SU-DHL-6 (cell line): Measurements from ENCODE around the gene SCN9A.

ENCODE experiments used
- CTCF ChIP-seq: fragments of 200-600 bp; sonication (generic); IDR thresholded peaks from one replicate; pipeline ENCODE4 v1.5.1; 2017; ENCODE audit warnings: antibody characterized with exemption, mild to moderate bottlenecking, low read length, moderate library complexity; ENCODE audit not compliant: insufficient read depth, poor library complexity, severe bottlenecking
- EZH2phosphoT487 ChIP-seq: fragments of 200-600 bp; sonication (generic), shearing (Covaris generic); conservative IDR thresholded peaks from 2 replicates; pipeline ENCODE4 v1.6.1; 2018; ENCODE audit warnings: mild to moderate bottlenecking, antibody characterized with exemption, low read length, moderate library complexity, mixed read lengths

DNA sequence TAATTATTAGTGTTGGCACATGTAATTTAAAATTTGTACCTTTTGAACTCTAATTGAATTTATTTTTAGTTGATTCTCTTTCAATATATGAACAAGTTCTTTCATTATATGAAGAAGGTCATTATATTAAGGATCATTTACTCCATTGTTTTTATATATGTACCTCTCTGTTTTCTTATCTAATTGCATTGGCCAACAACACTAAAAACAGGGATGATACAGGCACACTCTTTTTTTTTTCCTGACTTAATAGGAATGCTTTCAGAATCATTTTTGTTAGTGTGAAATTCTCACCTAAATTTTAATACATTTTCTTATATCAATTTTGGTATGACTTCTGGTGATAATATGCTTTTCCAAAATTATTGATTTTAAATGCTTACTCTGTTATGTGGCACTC is 173.0 kb downstream of the SCN9A start:
- TF ChIP-seq CTCF, result no peak
- no peak for TF ChIP-seq EZH2phosphoT487
